K562 (cell line): ENCODE measurements around the gene SLC26A8. TPM values are rescaled to one million over a fixed set of nuclear protein-coding genes. Genes with fewer than 3 reads are reported as not detected.
A peak's percentile ranks its signal among the peaks of the same experiment; 100 is the strongest.

Experiments used
- ATAC-seq: fragments of 200-7000 bp; cut with Tn5 transposase; 3 replicates; pipeline ENCODE4 v1.9.1; 2020; ENCODE audit warnings: moderate library complexity
- BruUV-seq: library from RNA; stranded (reverse); fragments of 400-500 nt; replicated peaks from 2 replicates; lab custom pipeline; 2021; lab: Mats Ljungman, UMichigan
- CTCF ChIA-PET: fragments of 300-600 bp; formaldehyde crosslinking; extraction: SDS; loops from one replicate; lab custom pipeline; 2021; ENCODE audit warnings: low intra/inter-chr PET ratio; lab: Yijun Ruan, JAX
- POLR2A ChIA-PET: fragments of 300-600, 350-650 bp; sonication (Branson Sonifier 250); formaldehyde crosslinking; extraction: SDS; loops from one replicate; lab custom pipeline; 2021; ENCODE audit warnings: antibody characterized with exemption, inconsistent platforms; lab: Yijun Ruan, JAX
- DNase-seq, 4 experiments: peaks; one replicate each; pipeline versions ENCODE4 v3.0.0 to v3.0.0-alpha.2; 2011 to 2018; ENCODE audit warnings: low spot score in 3 of 4, mixed read lengths in 3 of 4; ENCODE audit errors: extremely low read depth in 1 of 4
- FAIRE-seq: peaks from 2 replicates; lab custom pipeline; 2011; peaks lifted over from hg19 to GRCh38; lab: Jason Lieb, UNC
- H2AFZ ChIP-seq: 2 replicates; pipeline ENCODE4 v1.6.0; 2011; ENCODE audit warnings: low read depth, low read length, control low read depth, inconsistent platforms
- H3K27ac ChIP-seq: fragments of 200-600 bp; 3 replicates; pipeline ENCODE4 v1.8.0; 2011; ENCODE audit warnings: low read depth, mild to moderate bottlenecking, control low read depth, inconsistent platforms, low read length, moderate library complexity, mixed read lengths; ENCODE audit errors: extremely low read depth
- H3K27me3 ChIP-seq, 2 experiments: fragments of 300-600 bp in 1 of 2; 2 replicates in 1 of 2; 3 replicates in 1 of 2; pipeline versions ENCODE4 v1.6.0 to v1.8.0; 2011; ENCODE audit warnings: inconsistent platforms in 2 of 2, low read length in 2 of 2, mild to moderate bottlenecking in 1 of 2, mixed read lengths in 1 of 2, moderate library complexity in 1 of 2; ENCODE audit not compliant: control insufficient read depth in 2 of 2, insufficient read depth in 2 of 2
- H3K36me3 ChIP-seq: fragments of 300-600 bp; 3 replicates; pipeline ENCODE4 v1.8.0; 2011; ENCODE audit warnings: mild to moderate bottlenecking, low read length, inconsistent platforms; ENCODE audit not compliant: control insufficient read depth, insufficient read depth
- H3K4me1 ChIP-seq, 2 experiments: fragments of 200-600 bp in 1 of 2; replicated peaks in 1 of 2; 2 replicates in 1 of 2; 3 replicates in 1 of 2; pipeline versions ENCODE4 v1.5.1 to v1.8.0; 2011; ENCODE audit warnings: inconsistent platforms in 2 of 2, low read length in 2 of 2, mild to moderate bottlenecking in 1 of 2, mixed read lengths in 1 of 2, moderate library complexity in 1 of 2; ENCODE audit not compliant: control insufficient read depth in 2 of 2, insufficient read depth in 2 of 2
- H3K4me2 ChIP-seq: 2 replicates; pipeline ENCODE4 v1.6.1; 2011; ENCODE audit warnings: low read length, control low read depth, inconsistent platforms, mixed read lengths; ENCODE audit not compliant: insufficient read depth
- H3K4me3 ChIP-seq: fragments of 200-600 bp; sonication (generic), shearing (Covaris generic); 2 replicates; pipeline ENCODE4 v1.5.1; 2016; ENCODE audit warnings: control low read depth, inconsistent platforms
- H3K79me2 ChIP-seq: fragments of 200-600 bp; 3 replicates; pipeline ENCODE4 v1.8.0; 2011; ENCODE audit warnings: low read length, inconsistent platforms; ENCODE audit not compliant: control insufficient read depth, insufficient read depth
- H3K9ac ChIP-seq, 2 experiments: 2 replicates each; pipeline versions ENCODE4 v1.6.0 to v1.6.1; 2011; ENCODE audit warnings: low read depth in 2 of 2, low read length in 2 of 2, control low read depth in 1 of 2, inconsistent platforms in 1 of 2, mild to moderate bottlenecking in 1 of 2, mixed read lengths in 1 of 2; ENCODE audit not compliant: insufficient read depth in 1 of 2
- H3K9me1 ChIP-seq: one replicate; pipeline ENCODE4 v1.6.0; 2011; ENCODE audit warnings: inconsistent platforms, mild to moderate bottlenecking, low read length, moderate library complexity; ENCODE audit not compliant: control insufficient read depth, insufficient read depth
- H3K9me3 ChIP-seq: replicated peaks from 2 replicates; pipeline ENCODE4 v1.5.1; 2011; ENCODE audit warnings: low read depth, low read length, inconsistent platforms; ENCODE audit not compliant: control insufficient read depth, insufficient read depth
- H4K20me1 ChIP-seq: replicated peaks from 2 replicates; pipeline ENCODE4 v1.6.1; 2011; ENCODE audit warnings: low read length, inconsistent platforms, mixed read lengths; ENCODE audit not compliant: control insufficient read depth, insufficient read depth
- GTF2E2 ChIP-seq: fragments of 200-800 bp; sonication (Bioruptor generic); IDR thresholded peaks from 2 replicates; pipeline ENCODE4 v1.6.1; 2016; ENCODE audit warnings: missing genetic modification characterization, missing compliant biosample characterization
- HDAC6 ChIP-seq: IDR thresholded peaks from 2 replicates; pipeline ENCODE4 v1.6.1; 2012; ENCODE audit warnings: low read depth, mild to moderate bottlenecking, control low read depth, inconsistent platforms, low read length, moderate library complexity
- MECOM ChIP-seq: fragments of 250-450 bp; sonication (Bioruptor Pico); IDR thresholded peaks from 2 replicates; pipeline ENCODE4 v1.8.0; 2022; ENCODE audit warnings: inconsistent platforms
- MED1 ChIP-seq: sonication (generic); formaldehyde crosslinking; IDR thresholded peaks from 2 replicates; pipeline ENCODE4 v1.8.1; 2023; ENCODE audit warnings: missing genetic modification reagents, borderline replicate concordance
- NR2C1 ChIP-seq, 2 experiments: fragments of 450-650 bp; IDR thresholded peaks; 2 replicates each; pipeline ENCODE4 v1.6.1; 2017; ENCODE audit warnings: mild to moderate bottlenecking in 2 of 2, antibody characterized with exemption in 1 of 2, inconsistent platforms in 1 of 2, missing compliant biosample characterization in 1 of 2, missing genetic modification characterization in 1 of 2
- POLR2A ChIP-seq: fragments of 450-650 bp; conservative IDR thresholded peaks from 2 replicates; pipeline ENCODE4 v1.6.1; 2016
- SOX6 ChIP-seq: fragments of 450-650 bp; IDR thresholded peaks from 2 replicates; pipeline ENCODE4 v1.6.1; 2014; ENCODE audit warnings: mild to moderate bottlenecking
- SPI1 ChIP-seq: IDR thresholded peaks from 2 replicates; pipeline ENCODE4 v1.6.1; 2011; ENCODE audit warnings: low read depth, low read length, control low read depth, borderline replicate concordance
- UBTF ChIP-seq, 2 experiments: IDR thresholded peaks; 2 replicates each; pipeline ENCODE4 v1.6.1; 2012; ENCODE audit warnings: improper control_type of control experiment in 2 of 2, low read depth in 2 of 2, low read length in 2 of 2, borderline replicate concordance in 1 of 2
- WGBS: fragments of 100-300 bp; shearing (Covaris generic); methylation state at CpG from one replicate; pipeline ENCODE4 v1.1.6; 2016; ENCODE audit warnings: low coverage, mixed read lengths; ENCODE audit not compliant: insufficient coverage; ENCODE audit errors: missing lambda C conversion rate; 5-methylcytosine and 5-hydroxymethylcytosine counted together
- in situ Hi-C: fragments of 300-500 bp; cut with MboI; formaldehyde crosslinking; loops from 4 replicates; pipeline ENCODE4 v1.15.0; 2018; ENCODE audit warnings: inconsistent platforms, mixed read lengths
- intact Hi-C: fragments of 100-400 bp; cut with micrococcal nuclease; formaldehyde crosslinking; loops from 2 replicates; pipeline ENCODE4 v1.14.2; 2022
- polyA plus RNA-seq, 8 experiments: library from polyadenylated mRNA; depleted of rRNA in 4 of 8; stranded (reverse) in 5 of 8; unstranded in 3 of 8; fragments of >200 nt; fragmentation: Nextera tagmentation in 2 of 8; fragmentation: Illumina TruSeq in 1 of 8; extraction: Ambion mirVana in 2 of 8; extraction: Trizol in 1 of 8; gene quantifications; 2 replicates each; pipeline versions ENCODE4 v1.2.1 to v1.2.3, GENCODE V29; 2011 to 2014; ENCODE audit warnings: inconsistent platforms in 1 of 8, missing spikeins in 1 of 8
- total RNA-seq, 7 experiments: library from RNA; depleted of rRNA in 6 of 7; stranded (reverse); fragments of >200 nt in 6 of 7; fragmentation: Illumina TruSeq in 2 of 7; extraction: Trizol in 2 of 7; gene quantifications; 2 replicates each; pipeline versions ENCODE4 v1.2.1 to v1.2.3, GENCODE V29; 2011 to 2021; ENCODE audit warnings: low replicate concordance in 1 of 7

Gene SLC26A8
- total and polyA plus RNA-seq, 9 of the 15 experiments (the other 6 are each of a cell fraction or from before 2014, with no cell fraction given) = not detected

- in situ Hi-C loops = no loop called here
- Histone ChIP-seq H3K4me2 (no peak overlapping the region), H2AFZ (no peak overlapping the region), H3K9me1 (no peaks in the 10 kb centered on the region), H3K79me2 (peaks cover 99% of the 10 kb centered on the region), H3K9me3 (peaks cover 28% of the 10 kb centered on the region), H3K36me3 (peaks cover 91% of the 10 kb centered on the region), H4K20me1 (no peaks in the 10 kb centered on the region), H3K4me1 (no peaks in the 10 kb centered on the region; a peak in 2 of 5 replicates), H3K9ac (no peak overlapping the region), H3K27ac (no peak overlapping the region), H3K27me3 (no peaks in the 10 kb centered on the region), H3K4me3 (no peak overlapping the region)
- intact Hi-C loops = no loop called here
- no TSS peak for BruUV-seq
- CTCF ChIA-PET = no interaction called here
- no peak for DNase-seq
- ATAC-seq = peak; percentile 23; the same call in 2 of the 3 replicates
- TF ChIP-seq NR2C1 (IDR thresholded peaks at IDR 0.05) (peak; percentile 33; the same call in 1 of the 2 replicates), NR2C1 (tag; IDR thresholded peaks at IDR 0.05) (no peak), GTF2E2 (tag) (no peak), SPI1 (peak; percentile 65), MED1 (CRISPR knock-in tag) (no peak), POLR2A (0 out of 2 replicates have a peak, but pooled peaks have one; percentile 28), HDAC6 (no peak), SOX6 (no peak)
- POLR2A ChIA-PET = interaction anchor here (1.0 to 1.9 kb wide), 3 partner anchors 8 to 11 kb away, joined by 3 to 6 read pairs (median 3); no protein-coding TSS in a partner anchor
- WGBS = 79% methylated on average over 6 of the region's 6 CpGs
- no peak for FAIRE-seq
These were observed 116.7 kb downstream of the SLC26A8 start for GRCh38 chr6:35907750-35908149.

- Histone ChIP-seq H2AFZ (no peak overlapping the region), H3K4me2 (no peak overlapping the region), H3K9ac (no peak overlapping the region), H3K36me3 (peaks cover 88% of the 10 kb centered on the region), H3K9me1 (no peaks in the 10 kb centered on the region), H3K27me3 (no peaks in the 10 kb centered on the region), H4K20me1 (no peaks in the 10 kb centered on the region), H3K79me2 (peaks cover 99% of the 10 kb centered on the region), H3K4me3 (no peak overlapping the region), H3K27ac (no peak overlapping the region), H3K9me3 (peaks cover 23% of the 10 kb centered on the region), H3K4me1 (no peaks in the 10 kb centered on the region; a peak in 2 of 5 replicates)
- POLR2A ChIA-PET = no interaction called here
- BruUV-seq = no TSS peak
- intact Hi-C loops (no loop called here), in situ Hi-C loops (no loop called here)
- FAIRE-seq (no peak), ATAC-seq (peak; percentile 24; the same call in 2 of the 3 replicates), DNase-seq (no peak)
- 65% methylated on average over 2 of the region's 2 CpGs for WGBS
- no peak for TF ChIP-seq SOX6
- no peak for TF ChIP-seq UBTF (IDR thresholded peaks at IDR 0.05; ENCODE audit: borderline replicate concordance in 1 of 2, low read depth in 2 of 2, low read length in 2 of 2)
- TF ChIP-seq MECOM (CRISPR knock-in tag) = no peak
- CTCF ChIA-PET = no interaction called here
These were observed 118.0 kb downstream of the SLC26A8 start for GRCh38 chr6:35906499-35906846.
